ENCODE data around the gene SCUBE2. TPM values are rescaled to one million over a fixed set of nuclear protein-coding genes. Genes with fewer than 3 reads are reported as not detected.
"Not testable (repeated sequence)": the region's sequence is repeated elsewhere in the genome, so short reads cannot be mapped to it uniquely, and the experiment has no call there.

The SCUBE2 gene
- total RNA-seq, 1 donor from 2014 or later = 5.0 TPM

DNA sequence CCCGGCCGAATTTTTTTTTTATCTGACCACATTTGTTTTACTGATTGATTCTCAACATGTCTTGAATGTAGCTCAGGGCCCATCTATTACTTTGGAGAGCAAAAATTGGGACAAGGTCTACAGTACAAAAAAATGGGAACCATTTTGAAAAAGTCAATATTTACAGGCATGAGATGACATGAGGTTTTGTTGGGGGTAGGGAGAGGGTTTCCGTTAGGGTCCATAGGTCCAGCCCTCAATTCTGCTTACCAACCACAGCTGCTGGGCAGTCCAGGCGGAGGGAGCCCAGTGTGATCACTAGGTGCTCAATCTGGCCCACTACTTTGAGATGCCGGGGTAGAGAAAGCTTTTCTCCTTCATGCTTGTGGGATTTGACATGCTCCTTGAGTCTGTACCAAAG, 105.9 kb downstream of the SCUBE2 start:
- Mint-ChIP-seq H3K27me3 (ENCODE audit: low read depth) (no peaks in the 10 kb centered on the region), H3K36me3 (ENCODE audit: low read depth) (no peaks in the 10 kb centered on the region), H3K27ac (ENCODE audit: unreplicated experiment) (no peak overlapping the region), H3K4me1 (ENCODE audit: low read depth) (peaks cover 18% of the 10 kb centered on the region), H3K4me3 (ENCODE audit: unreplicated experiment) (no peak overlapping the region), H3K9me3 (ENCODE audit: low read depth) (no peaks in the 10 kb centered on the region)
- TF ChIP-seq, protein P1, sequence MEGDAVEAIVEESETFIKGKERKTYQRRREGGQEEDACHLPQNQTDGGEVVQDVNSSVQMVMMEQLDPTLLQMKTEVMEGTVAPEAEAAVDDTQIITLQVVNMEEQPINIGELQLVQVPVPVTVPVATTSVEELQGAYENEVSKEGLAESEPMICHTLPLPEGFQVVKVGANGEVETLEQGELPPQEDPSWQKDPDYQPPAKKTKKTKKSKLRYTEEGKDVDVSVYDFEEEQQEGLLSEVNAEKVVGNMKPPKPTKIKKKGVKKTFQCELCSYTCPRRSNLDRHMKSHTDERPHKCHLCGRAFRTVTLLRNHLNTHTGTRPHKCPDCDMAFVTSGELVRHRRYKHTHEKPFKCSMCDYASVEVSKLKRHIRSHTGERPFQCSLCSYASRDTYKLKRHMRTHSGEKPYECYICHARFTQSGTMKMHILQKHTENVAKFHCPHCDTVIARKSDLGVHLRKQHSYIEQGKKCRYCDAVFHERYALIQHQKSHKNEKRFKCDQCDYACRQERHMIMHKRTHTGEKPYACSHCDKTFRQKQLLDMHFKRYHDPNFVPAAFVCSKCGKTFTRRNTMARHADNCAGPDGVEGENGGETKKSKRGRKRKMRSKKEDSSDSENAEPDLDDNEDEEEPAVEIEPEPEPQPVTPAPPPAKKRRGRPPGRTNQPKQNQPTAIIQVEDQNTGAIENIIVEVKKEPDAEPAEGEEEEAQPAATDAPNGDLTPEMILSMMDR (IDR thresholded peaks at IDR 0.05) = no peak
- DNase-seq (ENCODE audit: low spot score) = no peak

DNA sequence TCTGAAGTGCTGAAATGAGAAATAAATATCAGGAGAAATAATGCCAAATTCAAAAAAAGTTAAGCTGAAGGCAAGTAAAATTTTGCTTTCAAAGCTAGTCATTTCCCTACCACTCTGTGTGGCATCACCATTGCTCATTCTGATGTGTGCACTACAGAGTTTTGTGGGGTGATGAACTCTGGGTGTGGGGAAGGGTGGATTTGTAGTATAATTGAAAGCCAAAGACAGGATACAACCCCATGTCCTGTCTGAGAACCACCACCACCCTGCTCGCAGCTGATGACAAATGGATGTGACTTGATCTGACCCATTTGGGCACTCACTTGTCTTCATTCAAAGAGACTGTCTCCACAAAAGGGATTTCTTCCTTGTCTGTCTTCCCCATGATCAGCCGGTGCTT, 107.8 kb downstream of the SCUBE2 start:
- H3K4me1 Mint-ChIP-seq (ENCODE audit: low read depth) = peaks cover under 1% of the 10 kb centered on the region
- no peak overlapping the region for H3K27ac Mint-ChIP-seq (ENCODE audit: unreplicated experiment)
- no peaks in the 10 kb centered on the region for H3K27me3 Mint-ChIP-seq (ENCODE audit: low read depth)
- H3K36me3 Mint-ChIP-seq (ENCODE audit: low read depth) = no peaks in the 10 kb centered on the region
- H3K9me3 Mint-ChIP-seq (ENCODE audit: low read depth) = no peaks in the 10 kb centered on the region
- H3K4me3 Mint-ChIP-seq (ENCODE audit: unreplicated experiment) = no peak overlapping the region
- TF ChIP-seq, protein P1 (IDR thresholded peaks at IDR 0.05) = no peak
- no peak for DNase-seq (ENCODE audit: low spot score)

DNA sequence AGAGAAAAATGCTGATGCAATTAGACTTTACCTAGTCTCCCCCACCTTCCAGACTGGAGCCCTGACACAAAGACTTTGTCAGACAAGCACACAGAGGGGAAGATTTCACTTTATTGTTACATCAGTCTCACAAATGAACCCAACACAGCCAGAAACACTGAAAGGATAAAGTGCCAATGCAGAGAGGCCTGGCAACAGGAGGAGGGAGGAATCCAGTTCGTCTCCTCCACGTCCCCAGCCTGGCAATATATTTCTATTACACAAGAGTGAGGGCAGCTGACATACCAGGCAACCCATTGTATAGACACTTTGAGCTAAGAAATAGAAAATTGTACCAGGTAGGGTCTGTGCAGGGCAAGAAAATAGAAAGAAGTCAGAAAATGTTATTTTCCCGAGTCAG, 110.9 kb downstream of the SCUBE2 start:
- no peaks in the 10 kb centered on the region for H3K36me3 Mint-ChIP-seq (ENCODE audit: low read depth)
- H3K27me3 Mint-ChIP-seq (ENCODE audit: low read depth) = no peaks in the 10 kb centered on the region
- H3K27ac Mint-ChIP-seq (ENCODE audit: unreplicated experiment) = no peak overlapping the region
- TF ChIP-seq, protein P1 (IDR thresholded peaks at IDR 0.05) = no peak
- H3K4me3 Mint-ChIP-seq (ENCODE audit: unreplicated experiment) = no peak overlapping the region
- no peaks in the 10 kb centered on the region for H3K4me1 Mint-ChIP-seq (ENCODE audit: low read depth)
- no peak for DNase-seq (ENCODE audit: low spot score)
- H3K9me3 Mint-ChIP-seq (ENCODE audit: low read depth) = no peaks in the 10 kb centered on the region

DNA sequence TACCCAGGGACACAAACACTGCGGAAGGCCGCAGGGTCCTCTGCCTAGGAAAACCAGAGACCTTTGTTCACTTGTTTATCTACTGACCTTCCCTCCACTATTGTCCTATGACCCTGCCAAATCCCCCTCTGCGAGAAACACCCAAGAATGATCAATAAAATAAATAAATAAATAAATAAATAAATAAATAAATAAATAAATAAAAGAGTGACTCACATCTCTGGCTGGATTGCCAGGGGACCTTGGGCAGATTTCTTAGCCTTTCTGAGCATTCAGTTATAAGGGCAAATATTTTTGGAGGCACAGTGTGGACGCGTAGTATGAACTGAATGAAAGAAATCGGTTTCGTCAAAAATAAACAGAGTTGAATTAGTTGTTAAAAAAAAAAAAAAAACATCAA, 112.0 kb downstream of the SCUBE2 start:
- not testable (repeated sequence) for H3K4me1 Mint-ChIP-seq (ENCODE audit: low read depth); H3K27ac Mint-ChIP-seq (ENCODE audit: unreplicated experiment); H3K4me3 Mint-ChIP-seq (ENCODE audit: unreplicated experiment); DNase-seq (ENCODE audit: low spot score); H3K27me3 Mint-ChIP-seq (ENCODE audit: low read depth); H3K9me3 Mint-ChIP-seq (ENCODE audit: low read depth); H3K36me3 Mint-ChIP-seq (ENCODE audit: low read depth)

DNA sequence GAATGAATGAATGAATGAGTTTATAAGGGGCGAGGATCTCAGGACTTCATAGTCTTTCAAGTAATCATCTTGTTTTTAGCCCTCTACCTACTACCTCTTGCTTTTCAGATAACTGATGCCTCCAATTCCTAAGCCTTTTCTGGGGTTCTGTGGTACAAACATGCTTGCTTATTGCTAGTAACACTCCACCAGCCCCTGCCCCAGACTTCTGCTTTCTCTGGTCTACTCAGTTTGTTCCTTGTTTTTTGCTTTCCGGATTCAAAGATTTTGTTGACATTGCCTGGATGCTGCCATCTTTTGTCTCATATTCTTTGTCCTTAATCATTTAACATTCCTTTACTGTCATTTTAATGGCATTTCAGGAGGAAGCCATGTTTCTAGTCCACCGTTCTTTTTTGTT, 118.3 kb downstream of the SCUBE2 start:
- TF ChIP-seq, protein P1 (IDR thresholded peaks at IDR 0.05) = no peak
- DNase-seq (ENCODE audit: low spot score) = no peak
- no peak overlapping the region for H3K4me3 Mint-ChIP-seq (ENCODE audit: unreplicated experiment)
- no peaks in the 10 kb centered on the region for H3K27me3 Mint-ChIP-seq (ENCODE audit: low read depth)
- H3K4me1 Mint-ChIP-seq (ENCODE audit: low read depth) = peaks cover 4% of the 10 kb centered on the region
- H3K36me3 Mint-ChIP-seq (ENCODE audit: low read depth) = no peaks in the 10 kb centered on the region
- no peaks in the 10 kb centered on the region for H3K9me3 Mint-ChIP-seq (ENCODE audit: low read depth)
- no peak overlapping the region for H3K27ac Mint-ChIP-seq (ENCODE audit: unreplicated experiment)

DNA sequence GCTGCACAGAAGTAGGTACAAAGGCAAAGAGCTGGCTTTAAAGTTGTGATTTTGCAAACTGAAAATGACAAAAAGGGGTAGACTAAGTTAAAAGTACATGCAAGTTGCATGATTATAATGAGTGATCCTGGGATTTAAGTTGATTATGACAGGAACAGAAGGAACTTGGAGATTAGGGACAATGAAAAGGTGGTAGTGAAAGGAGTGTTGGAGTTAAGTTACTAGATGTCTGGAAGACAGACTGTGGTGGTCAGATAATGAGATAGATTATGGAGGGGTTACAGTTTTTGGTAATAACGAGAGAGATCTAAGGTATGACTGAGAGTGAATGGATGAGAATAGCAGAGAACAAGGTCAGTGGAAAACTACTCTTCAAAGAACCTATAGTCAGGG, 119.5 kb downstream of the SCUBE2 start:
- TF ChIP-seq, protein P1 (IDR thresholded peaks at IDR 0.05) = no peak
- Mint-ChIP-seq H3K27ac (ENCODE audit: unreplicated experiment) (no peak overlapping the region), H3K36me3 (ENCODE audit: low read depth) (no peaks in the 10 kb centered on the region), H3K4me1 (ENCODE audit: low read depth) (peaks cover 4% of the 10 kb centered on the region), H3K9me3 (ENCODE audit: low read depth) (no peaks in the 10 kb centered on the region), H3K27me3 (ENCODE audit: low read depth) (no peaks in the 10 kb centered on the region), H3K4me3 (ENCODE audit: unreplicated experiment) (no peak overlapping the region)
- DNase-seq (ENCODE audit: low spot score) = no peak
